GM12878 (cell line): ENCODE results near the gene ELAC1. TPM values are rescaled to one million over a fixed set of nuclear protein-coding genes. Genes with fewer than 3 reads are reported as not detected.

Source experiments
- ATAC-seq: fragments of 200-7000 bp; cut with Tn5 transposase; 3 replicates; pipeline ENCODE4 v1.9.1; 2020; ENCODE audit warnings: mild to moderate bottlenecking, moderate library complexity
- BruUV-seq: library from RNA; stranded (reverse); fragments of 400-500 nt; replicated peaks from 2 replicates; lab custom pipeline; 2021; lab: Mats Ljungman, UMichigan
- CTCF ChIA-PET: fragments of 300-600 bp; sonication (Branson Sonifier 250); formaldehyde crosslinking; extraction: SDS; loops from one replicate; lab custom pipeline; 2021; ENCODE audit warnings: inconsistent platforms; lab: Yijun Ruan, JAX
- POLR2A ChIA-PET: fragments of 350-600 bp; formaldehyde crosslinking; extraction: SDS; loops from one replicate; lab custom pipeline; 2021; ENCODE audit warnings: inconsistent platforms; lab: Charles Lee
- RAD21 ChIA-PET: fragments of 300-600 bp; sonication (Branson Sonifier 250); formaldehyde crosslinking; loops from one replicate; lab custom pipeline; 2023; ENCODE audit warnings: antibody characterized with exemption; ENCODE audit not compliant: unreplicated experiment; lab: Charles Lee
- SMC1A ChIA-PET: fragments of 300-600 bp; sonication (Branson Sonifier 250); formaldehyde crosslinking; loops from one replicate; lab custom pipeline; 2023; ENCODE audit not compliant: unreplicated experiment, uncharacterized antibody; lab: Charles Lee
- DNase-seq: peaks from one replicate; pipeline ENCODE4 v3.0.0-alpha.2; 2011; ENCODE audit warnings: low read depth, low spot score
- FAIRE-seq: peaks from 3 replicates; lab custom pipeline; 2011; peaks lifted over from hg19 to GRCh38; lab: Jason Lieb, UNC
- H2AFZ ChIP-seq: 2 replicates; pipeline ENCODE4 v1.6.0; 2011; ENCODE audit warnings: low read depth, low read length, control low read depth; ENCODE audit not compliant: control insufficient read depth
- H3K27ac ChIP-seq: 2 replicates; pipeline ENCODE4 v1.5.1; 2011; ENCODE audit warnings: control low read depth; ENCODE audit not compliant: control insufficient read depth, insufficient read depth
- H3K27me3 ChIP-seq, 2 experiments: replicated peaks in 1 of 2; 2 replicates each; pipeline versions ENCODE4 v1.6.0 to v1.6.1; 2011; ENCODE audit warnings: low read length in 1 of 2; ENCODE audit not compliant: control insufficient read depth in 2 of 2, insufficient read depth in 2 of 2
- H3K36me3 ChIP-seq, 2 experiments: 2 replicates each; pipeline ENCODE4 v1.5.1; 2011; ENCODE audit warnings: low read length in 1 of 2; ENCODE audit not compliant: control insufficient read depth in 2 of 2, insufficient read depth in 2 of 2
- H3K4me1 ChIP-seq: 2 replicates; pipeline ENCODE4 v1.6.1; 2011; ENCODE audit warnings: mild to moderate bottlenecking, low read length, moderate library complexity, mixed read lengths; ENCODE audit not compliant: control insufficient read depth, insufficient read depth
- H3K4me2 ChIP-seq: 2 replicates; pipeline ENCODE4 v1.6.0; 2011; ENCODE audit warnings: control low read depth; ENCODE audit not compliant: control insufficient read depth, insufficient read depth
- H3K4me3 ChIP-seq: fragments of 200-600 bp; sonication (generic); 2 replicates; pipeline ENCODE4 v1.5.1; 2016
- H3K79me2 ChIP-seq: 2 replicates; pipeline ENCODE4 v1.6.0; 2011; ENCODE audit warnings: low read length; ENCODE audit not compliant: control insufficient read depth, insufficient read depth
- H3K9ac ChIP-seq: 2 replicates; pipeline ENCODE4 v1.8.0; 2011; ENCODE audit warnings: low read length, control low read depth, mixed read lengths; ENCODE audit not compliant: control insufficient read depth, insufficient read depth
- H3K9me3 ChIP-seq: replicated peaks from 3 replicates; pipeline ENCODE4 v1.5.1; 2011; ENCODE audit warnings: mild to moderate bottlenecking, low read length; ENCODE audit not compliant: control insufficient read depth, insufficient read depth
- H4K20me1 ChIP-seq: 2 replicates; pipeline ENCODE4 v1.6.0; 2011; ENCODE audit not compliant: control insufficient read depth, insufficient read depth
- CUX1 ChIP-seq: IDR thresholded peaks from 2 replicates; pipeline ENCODE4 v1.6.1; 2012; ENCODE audit warnings: improper control_type of control experiment, low read depth, low read length; ENCODE audit not compliant: insufficient replicate concordance
- EGR1 ChIP-seq, 2 experiments: IDR thresholded peaks; 1 replicate in 1 of 2; 2 replicates in 1 of 2; pipeline ENCODE4 v1.6.1; 2011 to 2012; ENCODE audit warnings: low read depth in 2 of 2, low read length in 2 of 2, borderline replicate concordance in 1 of 2, mild to moderate bottlenecking in 1 of 2, moderate library complexity in 1 of 2
- GABPA ChIP-seq: IDR thresholded peaks from 2 replicates; pipeline ENCODE4 v1.6.1; 2014; ENCODE audit warnings: antibody characterized with exemption, low read depth, mild to moderate bottlenecking, inconsistent platforms
- IRF5 ChIP-seq: fragments of 450-650 bp; IDR thresholded peaks from 2 replicates; pipeline ENCODE4 v1.6.1; 2017; ENCODE audit warnings: borderline replicate concordance
- MEF2A ChIP-seq: IDR thresholded peaks from 2 replicates; pipeline ENCODE4 v1.6.1; 2011; ENCODE audit warnings: low read depth, mild to moderate bottlenecking, low read length, moderate library complexity; ENCODE audit not compliant: insufficient read depth
- WRNIP1 ChIP-seq: IDR thresholded peaks from 2 replicates; pipeline ENCODE4 v1.6.1; 2011; ENCODE audit warnings: low read depth, low read length, improper control_type of control experiment, borderline replicate concordance
- WGBS: methylation state at CpG from one replicate; pipeline ENCODE4 v1.1.6; 2016; ENCODE audit warnings: low lambda C conversion rate; ENCODE audit not compliant: insufficient replicate concordance, insufficient coverage; ENCODE audit errors: missing lambda C conversion rate; 5-methylcytosine and 5-hydroxymethylcytosine counted together
- in situ Hi-C: fragments of 300-500 bp; cut with MboI; formaldehyde crosslinking; loops from 9 replicates; pipeline ENCODE4 v1.14.3; 2018; ENCODE audit warnings: mixed read lengths
- intact Hi-C: fragments of 100-400 bp; cut with micrococcal nuclease; formaldehyde crosslinking; loops from one replicate; pipeline ENCODE4 v1.14.2; 2022; ENCODE audit not compliant: unreplicated experiment
- polyA plus RNA-seq, 11 experiments: library from polyadenylated mRNA; depleted of rRNA in 4 of 11; unstranded in 6 of 11; stranded (reverse) in 5 of 11; fragments of >200 nt; fragmentation: Nextera tagmentation in 4 of 11; fragmentation: Illumina TruSeq in 1 of 11; extraction: Ambion mirVana in 4 of 11; extraction: Trizol in 1 of 11; gene quantifications; 1 replicate in 1 of 11; 2 replicates in 10 of 11; pipeline versions ENCODE4 v1.2.1 to v1.2.3, GENCODE V29; 2011 to 2016; ENCODE audit warnings: inconsistent platforms in 2 of 11, missing spikeins in 2 of 11, low read depth in 1 of 11
- total RNA-seq, 4 experiments: library from RNA; depleted of rRNA in 3 of 4; stranded (reverse); fragments of >200 nt in 3 of 4; fragmentation: Illumina TruSeq in 1 of 4; extraction: Trizol in 1 of 4; gene quantifications; 2 replicates each; pipeline versions ENCODE4 v1.2.1 to v1.2.3, GENCODE V29; 2013 to 2021

Gene ELAC1
- total and polyA plus RNA-seq, 10 of the 15 experiments (the other 5 are each of a cell fraction or from before 2014, with no cell fraction given), result 4.9 to 23.0 (median 9.8) TPM

GRCh38 chr18:50955253-50955652 is 12.6 kb upstream of the ELAC1 start:
- ChIA-PET SMC1A (interaction anchor here (0.7 to 1.2 kb wide), 2 partner anchors 12 to 135 kb away, joined by 3 read pairs; no protein-coding TSS in a partner anchor), CTCF (no interaction called here), RAD21 (no interaction called here), POLR2A (interaction anchor here (1.3 kb wide), 1 partner anchor 12 kb away, joined by 5 read pairs; the partner anchor contains the start of gene ELAC1)
- Histone ChIP-seq H3K9me3 (no peaks in the 10 kb centered on the region; the same call in 2 of the 3 replicates), H3K4me2 (no peak overlapping the region), H4K20me1 (no peaks in the 10 kb centered on the region), H3K4me1 (no peaks in the 10 kb centered on the region), H3K36me3 (no peaks in the 10 kb centered on the region), H3K4me3 (no peak overlapping the region), H2AFZ (no peak overlapping the region), H3K27ac (no peak overlapping the region), H3K9ac (no peak overlapping the region), H3K79me2 (no peaks in the 10 kb centered on the region), H3K27me3 (no peaks in the 10 kb centered on the region)
- ATAC-seq, result no peak
- no peak for FAIRE-seq
- intact Hi-C loops, result no loop called here
- no peak for TF ChIP-seq CUX1
- TF ChIP-seq EGR1 (IDR thresholded peaks at IDR 0.05; ENCODE audit: borderline replicate concordance in 1 of 2, low read depth in 2 of 2, low read length in 2 of 2), result no peak
- no peak for TF ChIP-seq WRNIP1
- TF ChIP-seq GABPA, result no peak
- TF ChIP-seq MEF2A, result no peak
- no peak for TF ChIP-seq IRF5
- in situ Hi-C loops, result no loop called here
- no TSS peak for BruUV-seq
- WGBS, result 93% methylated on average over 4 of the region's 4 CpGs
- no peak for DNase-seq
